Thyroid gland (tissue), 4 donors: Measurements from ENCODE around the gene ERC1.

Experiments used
- CTCF ChIP-seq, 6 experiments: fragments of 200-600 bp in 3 of 6; fragments of 450-650 bp in 3 of 6; sonication (generic) in 3 of 6; IDR thresholded peaks; one replicate each; pipeline ENCODE4 v1.5.1; 2016 to 2019; ENCODE audit warnings: antibody characterized with exemption in 6 of 6, mild to moderate bottlenecking in 2 of 6, inconsistent platforms in 1 of 6, moderate library complexity in 1 of 6
- POLR2A ChIP-seq, 2 donors: fragments of 450-650 bp; IDR thresholded peaks; one replicate each; pipeline ENCODE4 v1.6.1; 2017; ENCODE audit warnings: antibody characterized with exemption in 2 of 2, mild to moderate bottlenecking in 2 of 2, moderate library complexity in 1 of 2

DNA sequence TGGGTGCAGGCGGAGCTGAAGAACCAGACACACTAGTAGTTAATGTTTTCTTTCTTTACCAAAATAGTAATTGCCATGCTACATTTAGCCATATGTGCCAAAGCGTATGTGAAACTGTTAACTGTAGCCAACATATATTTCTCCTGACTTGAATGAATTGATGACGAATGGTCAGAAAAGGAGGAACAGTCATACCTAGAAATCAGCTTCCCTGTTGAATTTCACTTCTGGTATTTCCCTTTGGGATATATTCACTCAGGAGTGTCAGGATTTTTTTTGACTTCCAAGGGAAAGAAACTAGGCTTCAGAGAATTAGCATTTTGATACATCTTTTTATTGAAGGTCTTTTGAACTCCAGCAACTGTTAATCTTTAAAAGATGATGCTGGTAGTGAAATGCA lies 87.0 kb downstream of the ERC1 start:
- no peak for TF ChIP-seq CTCF (IDR thresholded peaks at IDR 0.05)
- no peak for TF ChIP-seq POLR2A (IDR thresholded peaks at IDR 0.05)
